HepG2 (cell line): ENCODE results near the gene FARSB. TPM values are rescaled to one million over a fixed set of nuclear protein-coding genes. Genes with fewer than 3 reads are reported as not detected.
A peak's percentile ranks its signal among the peaks of the same experiment; 100 is the strongest.

ENCODE experiments used
- AGO2 ChIP-seq: fragments of 200-400 bp; formaldehyde crosslinking; optimal IDR thresholded peaks from 2 replicates; pipeline ENCODE3; 2017; ENCODE audit warnings: mild to moderate bottlenecking, low read depth, low read length, moderate library complexity
- ATF4 ChIP-seq, 2 experiments: fragments of 450-650 bp in 1 of 2; sonication (generic) in 1 of 2; formaldehyde crosslinking; IDR thresholded peaks; 2 replicates each; pipeline versions ENCODE4 v1.5.0 to v1.8.0; 2020 to 2022; ENCODE audit warnings: mild to moderate bottlenecking in 1 of 2, missing genetic modification reagents in 1 of 2
- BRD4 ChIP-seq: sonication (generic); formaldehyde crosslinking; IDR thresholded peaks from 2 replicates; pipeline ENCODE4 v1.4.0; 2020; ENCODE audit warnings: missing genetic modification reagents
- CBX1 ChIP-seq: IDR thresholded peaks from one replicate; pipeline ENCODE4 v1.6.1; 2016; ENCODE audit warnings: antibody characterized with exemption, low read depth
- DDIT3 ChIP-seq: sonication (generic); formaldehyde crosslinking; IDR thresholded peaks from 2 replicates; pipeline ENCODE4 v1.4.0; 2020; ENCODE audit warnings: mild to moderate bottlenecking, missing genetic modification reagents
- DMAP1 ChIP-seq: IDR thresholded peaks from 2 replicates; pipeline ENCODE4 v1.6.1; 2016
- ELF1 ChIP-seq: sonication (generic); formaldehyde crosslinking; IDR thresholded peaks from 2 replicates; pipeline ENCODE4 v1.4.0; 2020; ENCODE audit warnings: missing genetic modification reagents
- FOXC1 ChIP-seq: sonication (generic); formaldehyde crosslinking; IDR thresholded peaks from 2 replicates; pipeline ENCODE4 v1.8.0; 2022; ENCODE audit warnings: mild to moderate bottlenecking, missing genetic modification reagents, borderline replicate concordance
- GATA4 ChIP-seq: sonication (generic); IDR thresholded peaks from 2 replicates; pipeline ENCODE4 v1.6.1; 2016; ENCODE audit warnings: antibody characterized with exemption, low read depth, borderline replicate concordance
- HDAC1 ChIP-seq: sonication (generic); formaldehyde crosslinking; IDR thresholded peaks from 2 replicates; pipeline ENCODE4 v1.5.1; 2020; ENCODE audit warnings: mild to moderate bottlenecking, missing genetic modification reagents
- KDM3A ChIP-seq: IDR thresholded peaks from 2 replicates; pipeline ENCODE4 v1.6.1; 2018; ENCODE audit warnings: low read depth, missing compliant biosample characterization
- MATR3 ChIP-seq: sonication (generic); formaldehyde crosslinking; IDR thresholded peaks from 2 replicates; pipeline ENCODE4 v1.4.0; 2020; ENCODE audit warnings: missing genetic modification reagents
- MEIS2 ChIP-seq: sonication (generic); formaldehyde crosslinking; IDR thresholded peaks from 2 replicates; pipeline ENCODE4 v1.9.0; 2021; ENCODE audit warnings: mild to moderate bottlenecking, missing genetic modification reagents
- MTF2 ChIP-seq: sonication (generic); formaldehyde crosslinking; IDR thresholded peaks from 2 replicates; pipeline ENCODE4 v1.5.0; 2020; ENCODE audit warnings: missing genetic modification reagents, borderline replicate concordance
- SAFB2 ChIP-seq: sonication (generic); formaldehyde crosslinking; IDR thresholded peaks from 2 replicates; pipeline ENCODE4 v1.5.1; 2020; ENCODE audit warnings: missing genetic modification reagents, low read depth, mild to moderate bottlenecking, borderline replicate concordance
- SAP130 ChIP-seq: IDR thresholded peaks from 2 replicates; pipeline ENCODE4 v1.6.1; 2016; ENCODE audit warnings: low read depth
- TGIF2 ChIP-seq: IDR thresholded peaks from 2 replicates; pipeline ENCODE4 v1.6.1; 2016; ENCODE audit warnings: control low read depth, missing compliant biosample characterization
- TMF1 ChIP-seq: sonication (generic); formaldehyde crosslinking; IDR thresholded peaks from 2 replicates; pipeline ENCODE4 v1.8.1; 2022; ENCODE audit warnings: low read depth, missing genetic modification reagents
- ZMAT3 ChIP-seq: sonication (generic); formaldehyde crosslinking; conservative IDR thresholded peaks from 2 replicates; pipeline ENCODE4 v1.7.0; 2021; ENCODE audit warnings: missing genetic modification reagents
- ZNF251 ChIP-seq: sonication (generic); formaldehyde crosslinking; IDR thresholded peaks from 2 replicates; pipeline ENCODE4 v1.9.0; 2021; ENCODE audit warnings: mild to moderate bottlenecking, missing genetic modification reagents
- ZNF292 ChIP-seq: sonication (generic); formaldehyde crosslinking; IDR thresholded peaks from 2 replicates; pipeline ENCODE4 v1.8.1; 2022; ENCODE audit warnings: mild to moderate bottlenecking, low read depth, missing genetic modification reagents, borderline replicate concordance
- ZNF317 ChIP-seq: sonication (generic); formaldehyde crosslinking; IDR thresholded peaks from 2 replicates; pipeline ENCODE4 v1.5.0; 2020; ENCODE audit warnings: mild to moderate bottlenecking, missing genetic modification reagents
- ZNF362 ChIP-seq: sonication (generic); formaldehyde crosslinking; IDR thresholded peaks from 2 replicates; pipeline ENCODE4 v1.4.0; 2020; ENCODE audit warnings: missing genetic modification reagents, mild to moderate bottlenecking, borderline replicate concordance
- ZNF503 ChIP-seq: sonication (generic); formaldehyde crosslinking; IDR thresholded peaks from 2 replicates; pipeline ENCODE4 v1.4.0; 2020; ENCODE audit warnings: missing genetic modification reagents
- ZNF570 ChIP-seq: sonication (generic); formaldehyde crosslinking; IDR thresholded peaks from 2 replicates; pipeline ENCODE4 v1.4.0; 2020; ENCODE audit warnings: mild to moderate bottlenecking, missing genetic modification reagents, borderline replicate concordance
- ZNF678 ChIP-seq: sonication (generic); formaldehyde crosslinking; IDR thresholded peaks from 2 replicates; pipeline ENCODE4 v1.4.0; 2020; ENCODE audit warnings: mild to moderate bottlenecking, missing genetic modification reagents
- ZNF740 ChIP-seq: sonication (generic); formaldehyde crosslinking; IDR thresholded peaks from 2 replicates; pipeline ENCODE4 v1.4.0; 2020; ENCODE audit warnings: missing genetic modification reagents
- ZNF878 ChIP-seq: sonication (generic); formaldehyde crosslinking; IDR thresholded peaks from 2 replicates; pipeline ENCODE4 v1.8.1; 2023; ENCODE audit warnings: mild to moderate bottlenecking, missing genetic modification reagents, moderate library complexity
- polyA plus RNA-seq, 8 experiments: library from polyadenylated mRNA; depleted of rRNA in 3 of 8; stranded (reverse) in 7 of 8; unstranded in 1 of 8; fragments of >200 nt; fragmentation: Illumina TruSeq in 4 of 8; extraction: Trizol in 4 of 8; gene quantifications; 2 replicates each; pipeline versions ENCODE4 v1.2.1 to v1.2.3, GENCODE V29; 2011 to 2016; ENCODE audit warnings: low read depth in 4 of 8, missing spikeins in 1 of 8, mixed read lengths in 1 of 8; ENCODE audit not compliant: insufficient read depth in 1 of 8
- total RNA-seq, 5 experiments: library from RNA; depleted of rRNA; stranded (reverse); fragments of >200 nt; fragmentation: Illumina TruSeq; extraction: Trizol; gene quantifications; 2 replicates each; pipeline ENCODE4 v1.2.3, GENCODE V29; 2016; ENCODE audit warnings: low read depth in 1 of 5

Gene FARSB
- total and polyA plus RNA-seq, 2 of the 13 experiments (the other 11 are each of a cell fraction or from before 2014, with no cell fraction given): 23.3 to 45.9 TPM

- TF ChIP-seq ATF4 (CRISPR knock-in tag; IDR thresholded peaks at IDR 0.05) (no peak), SAFB2 (CRISPR knock-in tag) (no peak), HDAC1 (CRISPR knock-in tag) (peak; percentile 32; the same call in 1 of the 2 replicates), ZNF317 (CRISPR knock-in tag) (no peak), KDM3A (no peak), SAP130 (CRISPR knock-in tag) (peak; percentile 21; the same call in 1 of the 2 replicates), GATA4 (no peak), ELF1 (no peak), TMF1 (CRISPR knock-in tag) (no peak), MATR3 (CRISPR knock-in tag) (no peak), MEIS2 (CRISPR knock-in tag) (peak; percentile 26; the same call in 1 of the 2 replicates), ZNF251 (CRISPR knock-in tag) (no peak), FOXC1 (CRISPR knock-in tag) (no peak), DDIT3 (CRISPR knock-in tag) (no peak), BRD4 (peak; percentile 78; the same call in 1 of the 2 replicates), ZNF570 (CRISPR knock-in tag) (no peak; the same call in 1 of the 2 replicates), ZNF678 (CRISPR knock-in tag) (no peak), ZNF503 (CRISPR knock-in tag) (peak; percentile 69; the same call in 1 of the 2 replicates), CBX1 (peak; percentile 56), ZMAT3 (CRISPR knock-in tag) (no peak), MTF2 (no peak), ZNF878 (CRISPR knock-in tag) (no peak), DMAP1 (peak; percentile 16), ZNF362 (CRISPR knock-in tag) (peak; percentile 90; the same call in 1 of the 2 replicates), AGO2 (no peak), TGIF2 (no peak), ZNF740 (CRISPR knock-in tag) (no peak), ZNF292 (CRISPR knock-in tag) (no peak)
These were observed 14.5 kb upstream of the FARSB start (continued) for GRCh38 chr2:222670191-222671038.
